SW480 (cell line): ENCODE data around the gene RCBTB2.

Experiments
- DNase-seq: peaks from one replicate; pipeline ENCODE4 v3.0.0-alpha.2; 2016; ENCODE audit warnings: low spot score

RCBTB2 gene

GRCh38 chr13:48530833-48531232 lies 2.0 kb downstream of the RCBTB2 start:
- no peak for DNase-seq

DNA sequence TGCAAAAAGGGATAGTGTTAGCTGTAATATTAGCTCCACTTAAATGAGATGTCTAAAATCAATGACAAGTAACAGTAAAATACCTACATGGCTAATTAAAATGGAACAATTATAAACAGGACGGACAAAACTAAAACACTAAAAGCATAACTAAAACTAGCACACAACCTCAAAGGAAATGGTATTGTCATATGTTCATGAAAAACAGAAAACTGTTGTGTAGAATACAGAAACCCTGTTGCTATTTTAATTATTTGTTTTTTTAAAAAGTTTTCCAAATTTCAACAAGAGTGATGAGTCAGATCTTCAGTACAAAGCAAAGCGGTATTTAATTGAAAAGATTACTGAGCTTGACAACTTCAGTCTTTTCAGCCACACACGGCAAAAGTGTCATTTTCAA lies 4.2 kb downstream of the RCBTB2 start:
- DNase-seq, result no peak

- DNase-seq, result no peak
Measured at GRCh38 chr13:48527955-48528354, 4.9 kb downstream of the RCBTB2 start.

DNA sequence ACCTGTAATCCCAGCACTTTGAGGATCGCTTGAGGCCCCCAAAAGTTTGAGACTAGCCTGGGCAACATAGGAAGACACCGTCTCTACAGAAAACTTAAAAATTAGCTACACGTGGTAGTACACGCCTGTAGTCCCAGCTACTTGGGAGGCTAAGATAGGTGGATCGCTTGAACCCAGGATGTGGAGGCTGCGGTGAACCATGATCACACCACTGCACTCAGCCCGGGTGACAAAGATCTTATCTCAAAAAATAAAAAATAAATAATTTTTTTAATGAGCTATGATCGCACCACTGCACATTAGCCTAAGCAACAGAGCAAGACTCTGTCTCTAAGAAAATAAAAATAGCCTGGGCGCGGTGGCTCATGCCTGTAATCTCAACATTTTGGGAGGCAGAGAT lies 6.6 kb downstream of the RCBTB2 start:
- DNase-seq, result no peak

DNA sequence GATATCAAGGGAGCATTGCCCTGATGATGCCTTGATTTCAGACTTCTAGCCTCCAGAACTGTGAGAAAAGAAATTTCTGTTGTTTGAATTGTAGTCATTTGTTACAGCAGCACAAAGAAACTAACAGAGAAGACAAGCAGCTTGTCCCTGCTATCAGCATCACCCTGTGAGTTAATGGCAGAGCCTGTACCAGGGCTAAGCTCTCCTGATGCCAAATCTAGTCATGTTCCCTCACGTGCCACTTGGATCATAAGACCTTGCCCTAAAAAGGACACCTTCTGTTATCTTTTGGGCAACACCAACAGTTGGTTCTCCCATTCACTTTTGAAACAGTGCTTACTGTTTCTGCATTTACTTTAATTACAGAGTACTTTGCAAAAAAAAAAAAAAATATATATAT lies 14.8 kb downstream of the RCBTB2 start:
- DNase-seq, result no peak

DNA sequence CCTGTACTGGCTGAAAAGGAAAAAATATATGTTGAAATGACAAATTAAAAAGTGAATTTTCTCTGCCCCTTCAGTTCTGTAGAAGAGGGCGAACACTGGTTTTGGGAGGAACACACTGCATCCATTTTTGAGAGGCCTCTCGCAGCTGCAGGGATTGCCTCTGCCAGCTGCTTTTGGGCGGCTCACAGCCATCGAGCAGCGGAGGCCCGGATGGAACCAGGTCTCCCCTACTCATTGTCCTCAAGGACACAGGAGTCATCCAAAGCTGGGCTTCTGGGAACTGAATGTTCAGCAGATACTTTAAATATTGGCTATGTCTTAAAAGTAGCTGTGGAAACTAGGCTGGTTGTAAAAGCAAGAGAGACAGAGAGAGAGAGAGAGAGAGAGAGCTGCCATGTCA lies 17.1 kb downstream of the RCBTB2 start:
- DNase-seq, result no peak

GRCh38 chr13:48514793-48515192 lies 18.1 kb downstream of the RCBTB2 start:
- DNase-seq, result no peak

- DNase-seq, result no peak
Measured at GRCh38 chr13:48511621-48512230, 21.2 kb downstream of the RCBTB2 start.

DNA sequence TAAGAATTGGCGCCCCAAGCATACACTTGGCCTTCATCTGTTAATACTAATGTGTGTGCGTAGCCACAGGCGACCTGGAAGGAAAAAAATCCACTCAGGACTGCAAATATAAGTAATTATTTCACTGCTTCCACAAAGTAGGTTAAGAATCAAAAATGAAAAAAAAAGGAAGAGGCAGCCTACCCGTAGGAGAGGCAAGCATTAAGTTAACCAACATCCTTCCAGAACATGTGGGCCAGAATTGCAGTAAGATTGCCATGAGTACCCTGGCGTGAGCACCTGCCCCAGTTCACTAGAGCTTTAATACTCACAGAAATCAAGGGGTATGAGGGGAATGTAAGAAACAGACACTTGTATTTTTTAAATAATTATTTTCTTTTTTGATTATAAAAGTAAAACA lies 22.2 kb downstream of the RCBTB2 start:
- DNase-seq, result no peak

DNA sequence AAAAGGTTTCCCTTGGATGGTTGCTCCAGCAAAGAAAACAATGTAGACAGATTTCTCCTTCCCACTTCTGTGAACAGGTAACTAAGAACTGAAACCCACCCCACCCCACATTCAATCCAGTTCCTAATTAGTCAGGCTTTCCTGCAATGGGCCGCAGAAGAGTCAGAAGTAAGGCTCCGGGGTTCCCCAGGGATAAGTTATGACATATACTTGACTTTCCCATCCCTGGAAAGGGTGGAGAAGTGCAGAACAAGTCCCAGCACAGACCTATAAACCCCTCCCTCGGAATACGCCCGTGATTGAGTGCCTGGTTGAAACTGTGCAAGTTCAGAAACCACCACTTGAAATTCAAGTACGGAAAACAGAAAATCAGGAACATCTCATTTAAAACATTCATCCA lies 24.9 kb downstream of the RCBTB2 start:
- DNase-seq, result no peak

DNA sequence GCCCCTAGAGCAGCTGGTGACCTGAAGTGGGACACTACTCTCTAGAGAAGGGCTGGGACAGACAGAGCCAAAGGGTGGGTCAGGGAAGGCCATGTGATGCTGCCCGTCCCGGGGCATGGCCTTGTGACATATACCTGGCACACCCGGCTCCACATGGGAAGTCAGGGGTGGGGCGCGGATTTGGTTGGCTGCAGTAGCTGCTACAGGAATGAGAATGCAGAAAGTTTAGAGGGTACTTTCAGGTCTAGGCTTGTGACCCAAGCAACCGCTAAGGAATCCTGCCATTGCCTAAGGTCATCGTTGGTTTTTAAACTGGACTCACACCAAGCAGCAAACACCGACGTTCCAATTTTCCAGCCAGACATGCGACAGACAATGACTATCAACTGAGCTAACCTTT lies 25.9 kb downstream of the RCBTB2 start:
- no peak for DNase-seq

- DNase-seq, result no peak
Measured at GRCh38 chr13:48506092-48506701, 26.7 kb downstream of the RCBTB2 start.

- no peak for DNase-seq
Measured at GRCh38 chr13:48505597-48506091, 27.2 kb downstream of the RCBTB2 start.

GRCh38 chr13:48505012-48505411 lies 27.9 kb downstream of the RCBTB2 start:
- DNase-seq, result no peak

- no peak for DNase-seq
Measured at GRCh38 chr13:48504606-48505005, 28.3 kb downstream of the RCBTB2 start.

DNA sequence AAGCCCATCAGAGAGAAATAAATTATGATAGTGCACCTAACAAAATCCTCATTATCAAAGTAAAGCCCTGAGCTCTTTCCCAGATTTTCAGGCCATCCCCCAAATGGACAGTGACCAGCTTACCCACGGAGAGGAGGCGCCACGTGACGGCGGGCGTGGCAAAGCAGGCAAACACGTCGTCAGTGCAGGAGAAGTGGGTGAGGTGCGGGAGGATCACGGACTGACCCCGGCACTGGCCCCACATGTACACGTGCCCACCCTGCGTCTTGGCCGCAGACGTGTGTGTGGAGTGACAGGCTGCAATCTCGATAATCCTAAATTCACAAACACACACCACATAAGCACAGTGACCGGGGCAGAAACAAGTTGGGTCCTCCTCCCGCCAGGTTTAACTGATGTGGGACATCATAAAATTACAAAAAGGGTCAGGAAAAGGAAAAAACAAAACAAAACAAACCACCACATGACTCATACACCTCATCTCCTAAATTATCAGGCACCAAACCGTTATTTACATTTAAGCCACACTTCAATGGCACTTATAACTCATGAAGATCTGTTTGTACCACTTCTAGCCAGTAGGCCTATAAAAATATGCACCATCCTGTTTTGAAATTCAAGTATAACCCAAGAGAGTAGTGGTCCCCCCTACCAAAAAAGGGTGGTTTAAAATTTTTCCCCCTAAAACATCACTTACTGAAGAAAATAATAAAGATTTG lies 30.1 kb downstream of the RCBTB2 start:
- no peak for DNase-seq

GRCh38 chr13:48501705-48502104 lies 31.2 kb downstream of the RCBTB2 start:
- no peak for DNase-seq

- DNase-seq, result no peak
Measured at GRCh38 chr13:48500652-48501197, 32.2 kb downstream of the RCBTB2 start.

- DNase-seq, result no peak
Measured at GRCh38 chr13:48497669-48498068, 35.2 kb downstream of the RCBTB2 start.

DNA sequence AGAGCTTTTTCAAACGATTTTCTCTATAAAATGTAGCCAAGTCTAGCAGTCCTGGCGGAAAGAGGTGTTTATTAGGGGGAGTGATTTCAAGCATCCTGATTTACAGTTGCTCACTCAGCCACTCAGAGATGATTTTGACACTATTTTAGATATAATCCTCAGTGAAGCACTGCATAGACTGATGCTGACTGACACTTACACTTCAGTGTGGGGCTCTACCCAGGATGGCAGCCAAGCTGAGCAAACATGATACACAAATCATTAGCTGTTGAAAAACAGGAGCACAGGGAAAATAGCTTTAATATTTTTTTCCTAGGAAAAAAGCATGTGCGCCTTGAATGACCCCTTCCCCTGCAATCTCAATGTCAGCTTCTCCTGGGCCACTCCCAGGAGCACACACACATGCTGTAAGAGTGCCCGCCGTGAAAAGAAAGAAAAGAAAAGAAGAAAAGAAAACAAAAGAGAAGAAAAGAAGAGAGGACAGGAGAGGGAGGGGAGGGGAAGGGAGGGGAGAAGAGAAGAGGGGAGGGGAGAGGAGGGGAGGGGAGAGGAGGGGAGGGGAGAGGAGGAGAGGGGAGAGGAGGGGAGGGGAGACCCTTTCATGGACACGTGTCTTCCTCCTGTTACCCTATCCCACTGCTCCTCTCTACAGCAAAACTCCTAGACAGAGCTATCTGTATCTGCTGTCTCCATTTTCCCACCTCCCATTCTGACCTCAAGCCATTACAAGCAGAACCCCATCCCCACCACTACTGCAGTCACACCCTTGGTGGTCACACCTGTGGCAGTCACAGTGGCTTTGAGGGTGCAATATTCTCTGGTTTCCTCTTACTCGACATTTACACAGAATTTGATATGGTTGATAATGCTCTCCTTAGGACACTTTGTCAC lies 36.4 kb downstream of the RCBTB2 start:
- no peak for DNase-seq

GRCh38 chr13:48494874-48495273 lies 38.0 kb downstream of the RCBTB2 start:
- DNase-seq, result no peak

GRCh38 chr13:48493851-48494250 lies 39.0 kb downstream of the RCBTB2 start:
- no peak for DNase-seq
